ENCODE results near the gene SLC6A12. TPM values are rescaled to one million over a fixed set of nuclear protein-coding genes. Genes with fewer than 3 reads are reported as not detected.

The SLC6A12 gene
- total RNA-seq, 1 experiment from 2014 or later: 0.17 TPM

DNA sequence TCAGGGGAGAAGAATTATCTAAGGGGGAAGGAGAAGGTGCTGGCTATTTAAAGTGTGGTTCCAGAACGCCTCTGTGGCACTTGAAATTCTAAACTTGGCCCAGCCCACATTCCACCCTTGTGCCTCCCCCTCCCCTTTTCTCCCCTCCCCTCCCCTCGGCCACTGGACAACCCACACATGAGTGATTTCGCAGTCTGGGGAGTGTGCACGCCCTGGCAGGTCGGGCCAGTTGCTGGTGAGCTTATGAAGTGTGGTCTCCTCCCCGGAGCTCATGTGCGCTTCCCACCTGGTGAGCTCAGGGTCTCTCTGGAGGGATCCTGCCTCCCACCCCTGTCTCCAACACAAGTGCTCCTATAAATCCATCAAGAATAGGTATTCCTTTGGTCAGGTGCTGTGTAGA is 48.9 kb upstream of the SLC6A12 start, which contains the start of gene SLC6A13:
Gene SLC6A13 (minus strand): TSS at position 20 of the 400 bp plus-strand sequence. CDS start 2,784 bp downstream, outside the sequence.
- TF ChIP-seq CTCF (conservative IDR thresholded peaks at IDR 0.05): no peak
- Histone ChIP-seq H3K27me3 (ENCODE audit: insufficient read depth, low read length) (no peaks in the 10 kb centered on the region), H3K23ac (ENCODE audit: insufficient read length, low read depth, low read length) (no peak within 1 kb of the TSS), H2BK12ac (ENCODE audit: insufficient read length, low read depth, low read length) (no peak within 1 kb of the TSS), H2BK5ac (ENCODE audit: insufficient read length, low read length) (no peak within 1 kb of the TSS), H2BK15ac (ENCODE audit: low read depth, low read length) (no peak within 1 kb of the TSS), H3K18ac (ENCODE audit: insufficient read length, low read depth, low read length) (no peak within 1 kb of the TSS), H3K23me2 (ENCODE audit: insufficient read length, low read depth, low read length, poor library complexity, severe bottlenecking) (no peaks in the 10 kb centered on the region), H3K4me2 (ENCODE audit: insufficient read depth, insufficient read length, low read length) (no peak within 1 kb of the TSS), H3K79me1 (ENCODE audit: insufficient read depth, low read depth, low read length, poor library complexity, severe bottlenecking) (no peaks in the 10 kb centered on the region), H3K9me3 (ENCODE audit: control insufficient read depth, low read depth, low read length) (no peaks in the 10 kb centered on the region), H3K4ac (ENCODE audit: low read depth, low read length) (no peak within 1 kb of the TSS), H3T11ph (ENCODE audit: low read length) (no peak within 1 kb of the TSS), H4K20me1 (ENCODE audit: control insufficient read depth, insufficient read depth, insufficient read length) (no peaks in the 10 kb centered on the region), H4K5ac (ENCODE audit: insufficient read length, low read depth, low read length) (no peak within 1 kb of the TSS), H2BK120ac (ENCODE audit: low read depth, low read length, poor library complexity, severe bottlenecking) (no peak within 1 kb of the TSS), H3K9ac (ENCODE audit: extremely low read depth, insufficient read length, low read length) (no peak within 1 kb of the TSS), H3K14ac (ENCODE audit: insufficient read depth, low read length) (no peak within 1 kb of the TSS), H3K79me2 (ENCODE audit: insufficient read depth, low read length) (no peaks in the 10 kb centered on the region), H3K4me1 (ENCODE audit: insufficient read depth, low read length) (no peaks in the 10 kb centered on the region), H2AK5ac (ENCODE audit: insufficient read length, low read length) (no peak within 1 kb of the TSS), H2AFZ (ENCODE audit: low read length) (no peak within 1 kb of the TSS), H4K8ac (replicated peaks; ENCODE audit: insufficient read length, low read depth, low read length) (no peak within 1 kb of the TSS), H3K56ac (ENCODE audit: insufficient read length, low read depth, low read length) (no peak within 1 kb of the TSS), H2BK20ac (ENCODE audit: low read depth, low read length, poor library complexity, severe bottlenecking) (no peak within 1 kb of the TSS), H3K27ac (ENCODE audit: insufficient read length, low read depth, low read length) (no peak within 1 kb of the TSS), H4K91ac (ENCODE audit: insufficient read length, low read depth, low read length) (no peak within 1 kb of the TSS)
- Mint-ChIP-seq H3K4me1 (peaks cover 4% of the 10 kb centered on the region in 2 experiments), H3K27me3 (ENCODE audit: low read depth) (peaks cover 14% of the 10 kb centered on the region), H3K9me3 (peaks cover 0 to 2% of the 10 kb centered on the region in 2 experiments; a peak in 1 of 5 replicates), H3K4me3 (no peak within 1 kb of the TSS), H3K36me3 (ENCODE audit: insufficient read depth in 1 of 3, low read depth in 3 of 3) (no peaks in the 10 kb centered on the region), H3K27ac (no peak within 1 kb of the TSS)
- no CpG with 5 or more reads among the region's 7 CpGs for WGBS (ENCODE audit: extremely low coverage, insufficient read length, low lambda C conversion rate)
- DNase-seq: no peak
